BLaER1 treated with 17β-estradiol and CSF1 and Interleukin-3, amounts not matched to agents 10 nM and 100 nM (cell line): ENCODE results near the gene HYAL4.

ENCODE experiments used
- H3K27ac ChIP-seq, 11 experiments: shearing (Covaris generic); formaldehyde crosslinking; 2 replicates each; pipeline ENCODE4 v1.8.1; 2022
- H3K27me3 ChIP-seq, 11 experiments: shearing (Covaris generic); formaldehyde crosslinking; 2 replicates each; pipeline ENCODE4 v1.8.1; 2022
- H3K36me3 ChIP-seq, 11 experiments: shearing (Covaris generic); formaldehyde crosslinking; 2 replicates each; pipeline ENCODE4 v1.8.1; 2022
- H3K4me1 ChIP-seq, 10 experiments: shearing (Covaris generic); formaldehyde crosslinking; 2 replicates each; pipeline ENCODE4 v1.8.1; 2022
- H3K4me2 ChIP-seq, 11 experiments: shearing (Covaris generic); formaldehyde crosslinking; 2 replicates each; pipeline ENCODE4 v1.8.1; 2022
- H3K4me3 ChIP-seq, 10 experiments: shearing (Covaris generic); formaldehyde crosslinking; 2 replicates each; pipeline ENCODE4 v1.8.1; 2022
- H3K9ac ChIP-seq, 11 experiments: shearing (Covaris generic); formaldehyde crosslinking; 2 replicates each; pipeline ENCODE4 v1.8.1; 2022
- H3K9me3 ChIP-seq, 11 experiments: shearing (Covaris generic); formaldehyde crosslinking; replicated peaks in 1 of 11; 2 replicates each; pipeline ENCODE4 v1.8.1; 2022
- H4K20me1 ChIP-seq, 11 experiments: shearing (Covaris generic); formaldehyde crosslinking; 2 replicates each; pipeline ENCODE4 v1.8.1; 2022
- Cebpa-rat ChIP-seq, 11 experiments: shearing (Covaris generic); IDR thresholded peaks; 2 replicates each; pipeline ENCODE4 v1.8.1; 2022

HYAL4 gene, protein sequence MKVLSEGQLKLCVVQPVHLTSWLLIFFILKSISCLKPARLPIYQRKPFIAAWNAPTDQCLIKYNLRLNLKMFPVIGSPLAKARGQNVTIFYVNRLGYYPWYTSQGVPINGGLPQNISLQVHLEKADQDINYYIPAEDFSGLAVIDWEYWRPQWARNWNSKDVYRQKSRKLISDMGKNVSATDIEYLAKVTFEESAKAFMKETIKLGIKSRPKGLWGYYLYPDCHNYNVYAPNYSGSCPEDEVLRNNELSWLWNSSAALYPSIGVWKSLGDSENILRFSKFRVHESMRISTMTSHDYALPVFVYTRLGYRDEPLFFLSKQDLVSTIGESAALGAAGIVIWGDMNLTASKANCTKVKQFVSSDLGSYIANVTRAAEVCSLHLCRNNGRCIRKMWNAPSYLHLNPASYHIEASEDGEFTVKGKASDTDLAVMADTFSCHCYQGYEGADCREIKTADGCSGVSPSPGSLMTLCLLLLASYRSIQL

DNA sequence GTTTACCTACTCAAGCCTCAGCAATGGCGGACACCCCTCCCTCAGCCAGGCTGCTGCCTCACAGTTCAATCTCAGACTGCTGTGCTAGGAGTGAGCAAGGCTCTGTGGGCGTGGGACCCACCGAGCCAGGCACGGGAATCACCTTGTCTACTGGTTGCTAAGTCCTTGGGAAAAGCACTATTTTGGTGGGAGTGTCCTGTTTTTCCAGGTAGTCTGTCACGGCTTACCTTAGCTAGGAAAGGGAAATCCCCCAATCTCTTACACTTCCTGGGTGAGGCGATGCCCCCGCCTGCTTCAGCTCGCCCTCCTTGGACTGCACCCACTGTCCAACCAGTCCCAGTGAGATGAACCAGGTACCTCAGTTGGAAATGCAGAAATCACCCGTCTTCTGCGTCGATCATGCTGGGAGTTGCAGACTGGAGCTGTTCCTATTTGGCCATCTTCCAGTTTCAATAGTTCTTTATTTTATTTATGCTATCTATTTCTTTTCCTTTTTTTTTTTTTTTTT lies at the start of gene HYAL4:
Gene HYAL4, plus strand, starts transcription at position 458 of the 508 bp plus-strand sequence. CDS start 23,105 bp downstream, outside the sequence.
- no peaks in the 10 kb centered on the region for H3K27me3 ChIP-seq
- H3K9ac ChIP-seq = no peak within 1 kb of the TSS
- no peaks in the 10 kb centered on the region for H4K20me1 ChIP-seq
- H3K27ac ChIP-seq = no peak within 1 kb of the TSS
- no peak within 1 kb of the TSS for H3K4me3 ChIP-seq
- H3K9me3 ChIP-seq = peaks cover 0 to under 1% (median 0%) of the 10 kb centered on the region in 11 experiments; a peak in 1 of 22 replicates
- no peak for TF ChIP-seq Cebpa-rat (IDR thresholded peaks at IDR 0.05)
- no peaks in the 10 kb centered on the region for H3K36me3 ChIP-seq
- H3K4me2 ChIP-seq = peak within 1 kb of the TSS in 9 of 11 experiments; percentile 24 to 67 (median 53); a peak in 17 of 22 replicates
- H3K4me1 ChIP-seq = peaks cover 0 to 15% (median 13%) of the 10 kb centered on the region in 10 experiments; a peak in 16 of 20 replicates

DNA sequence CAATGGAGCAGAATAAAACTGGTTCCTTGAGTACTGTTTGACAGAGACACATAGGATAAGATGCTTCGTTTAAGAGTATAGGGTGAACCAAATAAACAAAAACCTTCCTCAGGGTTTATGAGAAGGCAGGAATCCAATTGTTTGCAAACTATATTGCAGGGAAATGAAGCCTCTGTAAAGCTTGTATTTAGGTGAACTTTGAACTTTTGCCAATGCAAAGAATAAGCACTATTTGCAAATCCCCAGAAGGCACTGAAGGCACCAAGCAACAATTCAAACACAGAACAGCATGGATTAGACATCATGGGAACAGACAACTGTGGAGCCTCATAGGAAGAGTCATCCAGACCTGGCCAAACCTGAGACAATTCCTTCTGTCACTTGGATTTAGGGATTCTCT lies 49.1 kb upstream of the HYAL4 start:
- H3K4me2 ChIP-seq = no peak overlapping the region
- no peak overlapping the region for H3K4me3 ChIP-seq

DNA sequence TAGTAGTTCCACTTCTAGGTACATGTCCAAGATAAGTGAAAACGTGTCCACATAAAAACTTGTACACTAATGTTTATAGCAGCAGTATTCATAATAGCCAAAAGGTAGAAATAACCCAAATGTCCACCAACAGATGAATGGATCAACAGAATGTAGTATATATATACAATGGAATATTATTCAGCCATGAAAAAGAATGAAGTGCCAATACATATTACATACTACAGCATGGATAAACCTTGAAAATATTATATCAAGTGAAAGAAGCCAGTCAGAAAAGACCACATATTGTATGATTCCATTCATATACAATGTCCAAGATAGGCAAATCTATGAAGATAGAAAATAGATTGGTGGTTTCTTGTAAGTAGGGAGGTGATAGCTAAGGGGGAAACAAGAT lies 48.4 kb upstream of the HYAL4 start:
- Histone ChIP-seq H3K9me3 (no peaks in the 10 kb centered on the region), H3K4me1 (peaks cover 0 to 11% (median 7%) of the 10 kb centered on the region in 10 experiments; a peak in 12 of 20 replicates), H3K36me3 (no peaks in the 10 kb centered on the region), H3K27ac (no peak overlapping the region), H4K20me1 (no peaks in the 10 kb centered on the region), H3K27me3 (no peaks in the 10 kb centered on the region), H3K4me3 (no peak overlapping the region), H3K4me2 (no peak overlapping the region), H3K9ac (no peak overlapping the region)
- TF ChIP-seq Cebpa-rat (IDR thresholded peaks at IDR 0.05) = no peak

More for the DNA sequence above, 49.1 kb upstream of the HYAL4 start:
- Histone ChIP-seq H3K9me3 (no peaks in the 10 kb centered on the region), H3K27me3 (no peaks in the 10 kb centered on the region), H3K36me3 (no peaks in the 10 kb centered on the region), H3K27ac (no peak overlapping the region), H3K9ac (no peak overlapping the region), H3K4me1 (peaks cover 0 to 11% (median 7%) of the 10 kb centered on the region in 10 experiments; a peak in 12 of 20 replicates), H4K20me1 (no peaks in the 10 kb centered on the region)
- TF ChIP-seq Cebpa-rat (IDR thresholded peaks at IDR 0.05) = no peak

DNA sequence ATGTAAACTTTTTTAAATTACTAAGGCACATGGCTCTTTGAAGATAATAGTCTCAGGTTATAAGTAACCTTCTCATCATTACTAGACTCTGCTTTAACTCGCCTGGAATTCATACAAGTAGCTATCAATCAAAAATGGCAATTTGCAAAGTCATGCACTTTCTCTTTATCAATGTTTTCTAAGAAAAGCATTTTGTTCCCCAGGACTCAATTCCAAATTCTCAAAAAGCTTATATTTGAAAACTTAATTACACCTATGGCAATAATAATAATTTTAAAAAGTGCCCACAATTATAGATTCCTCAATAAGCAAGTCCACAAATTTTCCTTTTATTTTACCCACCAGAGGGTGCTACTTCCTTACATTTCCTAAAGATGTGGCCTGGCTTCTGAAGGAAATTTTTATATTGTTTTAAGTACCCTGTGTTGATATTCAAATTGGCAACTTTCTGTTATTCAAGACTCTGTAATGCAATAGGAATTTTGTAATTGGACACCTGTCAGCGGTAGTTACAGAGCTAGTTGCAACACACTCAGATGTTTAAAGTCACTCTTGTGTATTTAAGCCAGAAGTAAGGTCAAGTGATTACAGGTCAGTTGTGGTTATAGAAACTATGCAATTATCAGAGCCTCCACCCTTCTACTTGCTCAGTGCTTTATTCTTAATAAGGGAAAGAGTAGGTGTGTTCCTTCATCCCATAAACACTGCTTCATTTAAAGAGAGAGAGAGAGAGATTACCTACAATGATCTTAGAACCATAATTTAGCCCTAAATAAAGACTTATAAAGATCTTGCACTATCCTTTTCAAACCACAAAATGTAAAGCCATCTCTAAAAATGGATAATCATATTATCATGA lies 47.1 kb upstream of the HYAL4 start:
- Histone ChIP-seq H3K4me3 (no peak overlapping the region), H3K27me3 (no peaks in the 10 kb centered on the region), H3K4me1 (peaks cover 0 to 3% (median under 1%) of the 10 kb centered on the region in 10 experiments; a peak in 10 of 20 replicates), H3K36me3 (no peaks in the 10 kb centered on the region), H3K4me2 (no peak overlapping the region), H3K27ac (no peak overlapping the region), H4K20me1 (no peaks in the 10 kb centered on the region), H3K9ac (no peak overlapping the region), H3K9me3 (no peaks in the 10 kb centered on the region)
- no peak for TF ChIP-seq Cebpa-rat (IDR thresholded peaks at IDR 0.05)

DNA sequence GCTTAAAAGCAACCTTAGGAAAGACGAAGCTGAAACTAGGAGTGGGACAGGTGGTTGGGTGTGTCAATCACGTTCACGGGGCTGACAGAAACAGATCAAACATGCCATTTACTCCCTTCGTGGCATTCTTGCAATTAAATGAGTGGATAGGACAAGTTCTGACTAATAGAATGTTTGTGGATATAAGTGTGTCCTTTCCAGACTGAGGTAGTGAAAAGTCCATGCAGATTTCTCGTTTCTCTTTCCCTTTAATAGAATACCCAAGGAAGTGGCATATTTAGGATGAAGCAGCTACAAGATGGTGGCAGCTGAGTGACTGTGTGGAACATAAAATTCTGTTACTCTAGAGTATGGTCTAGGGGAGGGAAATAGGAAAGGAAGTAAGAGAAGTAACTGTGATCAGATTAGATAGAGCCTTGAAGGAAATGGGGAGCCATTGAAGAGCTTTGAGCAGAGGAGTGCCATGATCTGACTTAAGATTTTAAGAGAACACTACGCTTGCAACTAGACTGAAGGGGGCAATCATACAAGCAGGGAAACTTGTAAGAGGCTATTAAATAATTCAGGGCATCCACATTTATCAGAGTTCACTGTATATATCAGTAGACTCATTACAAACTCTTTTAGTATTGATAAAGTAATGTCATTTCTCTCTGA lies 46.3 kb upstream of the HYAL4 start:
- Histone ChIP-seq H3K4me1 (no peaks in the 10 kb centered on the region), H3K4me2 (no peak overlapping the region), H3K9ac (no peak overlapping the region), H3K36me3 (no peaks in the 10 kb centered on the region), H3K27ac (no peak overlapping the region), H3K4me3 (no peak overlapping the region), H3K9me3 (no peaks in the 10 kb centered on the region), H4K20me1 (no peaks in the 10 kb centered on the region), H3K27me3 (no peaks in the 10 kb centered on the region)
- TF ChIP-seq Cebpa-rat (IDR thresholded peaks at IDR 0.05) = no peak

DNA sequence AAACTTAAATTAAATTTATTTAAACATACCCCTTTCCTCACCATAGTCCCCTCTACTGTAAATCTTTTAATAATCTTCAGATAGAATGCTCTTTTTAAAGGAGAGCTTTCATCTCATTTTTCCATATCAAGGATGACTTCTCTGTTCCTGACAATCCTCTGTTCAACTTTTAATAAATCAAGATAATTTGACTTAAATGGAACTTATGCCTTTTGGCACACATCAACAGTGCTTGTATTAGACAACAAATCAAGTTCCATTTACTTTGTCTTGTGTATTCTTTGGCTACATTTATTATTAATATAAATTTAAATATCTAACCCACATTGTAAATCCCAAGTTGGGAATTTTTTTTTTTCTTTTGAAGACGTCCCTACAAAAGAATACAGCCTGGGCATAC lies 42.7 kb upstream of the HYAL4 start:
- Histone ChIP-seq H3K9ac (no peak overlapping the region), H3K4me3 (no peak overlapping the region), H3K4me1 (no peaks in the 10 kb centered on the region), H3K36me3 (no peaks in the 10 kb centered on the region), H3K27ac (no peak overlapping the region), H4K20me1 (no peaks in the 10 kb centered on the region), H3K27me3 (no peaks in the 10 kb centered on the region), H3K9me3 (no peaks in the 10 kb centered on the region), H3K4me2 (no peak overlapping the region)
- no peak for TF ChIP-seq Cebpa-rat (IDR thresholded peaks at IDR 0.05)

DNA sequence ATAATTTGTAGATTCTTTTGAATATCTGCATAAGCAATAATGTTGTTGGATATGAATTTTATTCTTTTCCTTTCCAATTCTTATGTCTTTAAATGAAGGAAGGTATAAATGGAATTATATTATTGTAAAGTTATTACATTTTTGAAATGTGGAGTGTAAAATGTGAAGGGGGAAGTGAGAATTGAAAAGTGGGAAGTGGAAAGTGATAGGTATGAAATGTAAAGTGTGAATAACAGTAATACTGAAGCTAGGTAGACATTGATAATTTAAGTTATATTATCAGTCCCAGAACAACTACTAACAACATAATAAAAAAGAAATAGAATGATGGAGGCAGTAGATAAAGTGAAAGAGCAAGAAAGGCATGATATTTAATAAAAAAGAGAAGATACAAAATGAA lies 39.7 kb upstream of the HYAL4 start:
- H3K36me3 ChIP-seq = no peaks in the 10 kb centered on the region
- TF ChIP-seq Cebpa-rat (IDR thresholded peaks at IDR 0.05) = no peak
- H4K20me1 ChIP-seq = no peaks in the 10 kb centered on the region
- no peak overlapping the region for H3K4me3 ChIP-seq
- no peak overlapping the region for H3K4me2 ChIP-seq
- no peaks in the 10 kb centered on the region; a peak in 2 of 22 replicates for H3K9me3 ChIP-seq
- no peak overlapping the region for H3K27ac ChIP-seq
- no peaks in the 10 kb centered on the region for H3K4me1 ChIP-seq
- H3K9ac ChIP-seq = no peak overlapping the region
- H3K27me3 ChIP-seq = no peaks in the 10 kb centered on the region

DNA sequence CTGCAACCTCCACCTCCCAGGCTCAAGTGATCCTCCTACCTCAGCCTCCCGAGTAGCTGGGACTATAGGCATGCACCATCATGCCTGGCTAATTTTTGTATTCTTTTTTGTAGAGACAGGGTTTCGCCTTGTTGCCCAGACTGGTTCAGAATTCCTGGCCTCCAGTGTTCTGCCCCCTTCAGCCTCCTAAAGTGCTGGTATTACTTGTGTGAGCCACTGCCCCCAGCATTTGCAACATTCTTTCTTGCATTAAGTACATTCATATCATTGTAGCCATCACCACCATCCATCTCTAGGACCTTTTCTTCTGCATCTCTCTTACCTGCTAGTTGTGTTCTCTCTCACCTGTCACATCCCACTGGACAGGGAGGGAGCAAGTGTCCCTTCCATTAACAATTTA lies 35.5 kb upstream of the HYAL4 start:
- Histone ChIP-seq H3K27me3 (no peaks in the 10 kb centered on the region), H3K4me1 (no peaks in the 10 kb centered on the region), H3K9me3 (peaks cover 0 to 6% (median 0%) of the 10 kb centered on the region in 11 experiments; a peak in 2 of 22 replicates), H4K20me1 (no peaks in the 10 kb centered on the region), H3K9ac (no peak overlapping the region), H3K4me2 (no peak overlapping the region), H3K36me3 (no peaks in the 10 kb centered on the region), H3K4me3 (no peak overlapping the region), H3K27ac (no peak overlapping the region)
- TF ChIP-seq Cebpa-rat (IDR thresholded peaks at IDR 0.05) = no peak

DNA sequence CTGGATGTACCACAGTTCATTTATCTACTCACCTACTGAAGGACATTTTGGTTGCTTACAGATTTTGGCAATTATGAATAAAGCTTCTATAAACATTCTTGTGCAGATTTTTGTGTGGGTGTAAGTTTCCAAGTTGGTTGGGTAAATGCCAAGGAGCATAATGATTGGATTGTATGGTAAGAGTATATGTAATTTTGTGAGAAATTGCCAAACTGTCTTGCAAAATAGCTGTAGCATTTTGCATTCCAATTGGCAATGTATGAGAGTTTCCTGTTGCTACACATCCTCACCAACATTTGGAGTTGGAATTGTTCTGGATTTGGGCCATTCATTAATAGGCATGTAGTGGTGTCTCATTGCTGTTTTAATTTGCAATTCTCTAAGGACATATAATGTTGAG lies 33.9 kb upstream of the HYAL4 start:
- Histone ChIP-seq H3K36me3 (no peaks in the 10 kb centered on the region), H3K4me1 (no peaks in the 10 kb centered on the region), H3K27ac (no peak overlapping the region), H4K20me1 (no peaks in the 10 kb centered on the region), H3K9ac (no peak overlapping the region), H3K4me2 (no peak overlapping the region), H3K4me3 (no peak overlapping the region), H3K9me3 (peaks cover 0 to 6% (median 0%) of the 10 kb centered on the region in 11 experiments; a peak in 2 of 22 replicates), H3K27me3 (no peaks in the 10 kb centered on the region)
- TF ChIP-seq Cebpa-rat (IDR thresholded peaks at IDR 0.05) = no peak
